ENCODE measurements around the gene ZNF230. TPM values are rescaled to one million over a fixed set of nuclear protein-coding genes. Genes with fewer than 3 reads are reported as not detected.

The ZNF230 gene
- total and polyA plus RNA-seq, 2 donors (not counting 3 experiments of a cell fraction or from before 2014, with no cell fraction given): 1.4 to 2.9 TPM

DNA sequence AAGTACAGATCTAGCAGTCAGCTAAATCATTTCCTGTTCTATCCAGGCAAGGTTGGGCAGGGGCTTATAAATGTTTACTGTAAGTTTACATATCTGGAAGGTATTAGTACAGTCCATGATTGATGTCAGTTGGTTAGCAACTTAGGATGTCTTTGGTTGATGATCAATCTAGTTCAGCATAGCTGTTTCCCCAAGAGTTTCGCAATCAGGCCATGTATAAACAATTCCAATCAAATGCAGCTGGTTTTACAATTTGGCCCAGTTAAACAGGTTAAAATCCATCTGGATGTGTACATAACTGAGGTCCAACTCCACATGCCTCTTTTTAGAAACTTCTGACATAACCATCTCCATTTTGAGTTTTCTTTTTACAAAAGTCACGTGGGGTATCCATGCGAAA is 44.9 kb upstream of the ZNF230 start:
- no peak for DNase-seq (ENCODE audit: low read depth, low spot score)
- Histone ChIP-seq H3K4me3 (replicated peaks in 1 of 3; ENCODE audit: insufficient read depth in 1 of 3, low read depth in 1 of 3, low read length in 3 of 3) (no peak overlapping the region), H2AFZ (ENCODE audit: low read depth, low read length) (no peak overlapping the region), H3K27me3 (ENCODE audit: control insufficient read depth in 2 of 2, insufficient read depth in 2 of 2, low read length in 2 of 2) (no peaks in the 10 kb centered on the region), H3K9me3 (replicated peaks; ENCODE audit: control insufficient read depth, insufficient read depth, low read length) (no peaks in the 10 kb centered on the region), H3K27ac (ENCODE audit: insufficient read depth, low read depth, low read length) (no peak overlapping the region), H3K4me1 (ENCODE audit: control insufficient read depth, extremely low read depth, insufficient read depth, low read length) (no peaks in the 10 kb centered on the region), H3K36me3 (ENCODE audit: control insufficient read depth in 2 of 2, extremely low read depth in 1 of 2, insufficient read depth in 2 of 2, low read length in 2 of 2) (no peaks in the 10 kb centered on the region), H4K20me1 (replicated peaks; ENCODE audit: control insufficient read depth, extremely low read depth, insufficient read depth, low read length) (no peaks in the 10 kb centered on the region), H3K4me2 (ENCODE audit: insufficient read depth, low read length) (no peak overlapping the region), H3K9me1 (replicated peaks; ENCODE audit: control insufficient read depth, extremely low read depth, insufficient read depth, low read length) (no peaks in the 10 kb centered on the region), H3K9ac (replicated peaks; ENCODE audit: extremely low read depth, insufficient read depth, low read length) (no peak overlapping the region), H3K79me2 (ENCODE audit: control insufficient read depth, insufficient read depth, low read length) (no peaks in the 10 kb centered on the region)
- no peak for FAIRE-seq
- no peak for TF ChIP-seq JUN (IDR thresholded peaks at IDR 0.05; ENCODE audit: borderline replicate concordance, insufficient read depth, insufficient read length, low read depth)
- TF ChIP-seq FOS (IDR thresholded peaks at IDR 0.05; ENCODE audit: borderline replicate concordance, insufficient read depth, low read length): no peak
- TF ChIP-seq MYC (IDR thresholded peaks at IDR 0.05; ENCODE audit: low read depth, low read length): no peak
- no peak for TF ChIP-seq POLR2AphosphoS5 (IDR thresholded peaks at IDR 0.05; ENCODE audit: insufficient read depth, low read depth, low read length)
- TF ChIP-seq, protein P1, sequence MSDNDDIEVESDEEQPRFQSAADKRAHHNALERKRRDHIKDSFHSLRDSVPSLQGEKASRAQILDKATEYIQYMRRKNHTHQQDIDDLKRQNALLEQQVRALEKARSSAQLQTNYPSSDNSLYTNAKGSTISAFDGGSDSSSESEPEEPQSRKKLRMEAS (IDR thresholded peaks at IDR 0.05; ENCODE audit: insufficient read depth, insufficient read length): no peak
- no peak for TF ChIP-seq EZH2 (IDR thresholded peaks at IDR 0.05; ENCODE audit: borderline replicate concordance, low read depth, low read length, severe bottlenecking)
- TF ChIP-seq, protein P2, sequence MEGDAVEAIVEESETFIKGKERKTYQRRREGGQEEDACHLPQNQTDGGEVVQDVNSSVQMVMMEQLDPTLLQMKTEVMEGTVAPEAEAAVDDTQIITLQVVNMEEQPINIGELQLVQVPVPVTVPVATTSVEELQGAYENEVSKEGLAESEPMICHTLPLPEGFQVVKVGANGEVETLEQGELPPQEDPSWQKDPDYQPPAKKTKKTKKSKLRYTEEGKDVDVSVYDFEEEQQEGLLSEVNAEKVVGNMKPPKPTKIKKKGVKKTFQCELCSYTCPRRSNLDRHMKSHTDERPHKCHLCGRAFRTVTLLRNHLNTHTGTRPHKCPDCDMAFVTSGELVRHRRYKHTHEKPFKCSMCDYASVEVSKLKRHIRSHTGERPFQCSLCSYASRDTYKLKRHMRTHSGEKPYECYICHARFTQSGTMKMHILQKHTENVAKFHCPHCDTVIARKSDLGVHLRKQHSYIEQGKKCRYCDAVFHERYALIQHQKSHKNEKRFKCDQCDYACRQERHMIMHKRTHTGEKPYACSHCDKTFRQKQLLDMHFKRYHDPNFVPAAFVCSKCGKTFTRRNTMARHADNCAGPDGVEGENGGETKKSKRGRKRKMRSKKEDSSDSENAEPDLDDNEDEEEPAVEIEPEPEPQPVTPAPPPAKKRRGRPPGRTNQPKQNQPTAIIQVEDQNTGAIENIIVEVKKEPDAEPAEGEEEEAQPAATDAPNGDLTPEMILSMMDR (IDR thresholded peaks at IDR 0.05; ENCODE audit: extremely low read depth in 1 of 2, insufficient read depth in 1 of 2, low read depth in 1 of 2, low read length in 2 of 2): no peak
- no peak for TF ChIP-seq GATA2 (IDR thresholded peaks at IDR 0.05; ENCODE audit: insufficient read depth, insufficient read length, low read depth, low read length)
- no peak for TF ChIP-seq POLR2A (IDR thresholded peaks at IDR 0.05; ENCODE audit: low read depth, low read length)
- dilution Hi-C loops (cut with MboI; ENCODE audit: extremely low pct_ligation_motif_present, low sequenced_read_pairs): no loop called here
- intact Hi-C loops (cut with micrococcal nuclease): no loop called here
- CTCF ChIA-PET: no interaction called here
- POLR2A ChIA-PET: no interaction called here
- BruUV-seq (replicated peaks): no TSS peak

Measured in endothelial cell of umbilical vein (primary cell).